GM23248 (cell line): ENCODE data around the gene UBTF. TPM values are rescaled to one million over a fixed set of nuclear protein-coding genes. Genes with fewer than 3 reads are reported as not detected.

Experiments
- DNase-seq: peaks from one replicate; pipeline ENCODE4 v3.0.0-alpha.2; 2015
- H2AFZ ChIP-seq: fragments of 200-600 bp; sonication (generic); 2 replicates; pipeline ENCODE4 v1.6.1; 2016; ENCODE audit warnings: antibody characterized with exemption
- H3F3A ChIP-seq: fragments of 200-600 bp; sonication (generic); 2 replicates; pipeline ENCODE4 v1.6.1; 2016; ENCODE audit warnings: mild to moderate bottlenecking, antibody characterized with exemption, mixed run types; ENCODE audit not compliant: insufficient read depth
- H3K27ac ChIP-seq: fragments of 200-600 bp; sonication (generic); 2 replicates; pipeline ENCODE4 v1.5.1; 2016; ENCODE audit warnings: mild to moderate bottlenecking
- H3K27me3 ChIP-seq: fragments of 200-600 bp; sonication (generic); replicated peaks from 2 replicates; pipeline ENCODE4 v1.6.1; 2016; ENCODE audit warnings: mild to moderate bottlenecking; ENCODE audit not compliant: insufficient read depth
- H3K36me3 ChIP-seq: fragments of 200-600 bp; sonication (generic); 2 replicates; pipeline ENCODE4 v1.6.1; 2016; ENCODE audit warnings: low read depth, mild to moderate bottlenecking
- H3K4me1 ChIP-seq: fragments of 200-600 bp; sonication (generic); 2 replicates; pipeline ENCODE4 v1.6.1; 2016; ENCODE audit warnings: mild to moderate bottlenecking; ENCODE audit not compliant: insufficient read depth
- H3K4me2 ChIP-seq: fragments of 200-600 bp; sonication (generic); one replicate; pipeline ENCODE4 v1.6.1; 2016; ENCODE audit warnings: mild to moderate bottlenecking; ENCODE audit not compliant: unreplicated experiment
- H3K4me3 ChIP-seq: fragments of 200-600 bp; sonication (generic); 2 replicates; pipeline ENCODE4 v1.5.1; 2016; ENCODE audit warnings: mild to moderate bottlenecking
- H3K79me2 ChIP-seq: fragments of 200-600 bp; sonication (generic); 2 replicates; pipeline ENCODE4 v1.6.1; 2016; ENCODE audit warnings: mild to moderate bottlenecking; ENCODE audit not compliant: insufficient read depth
- H3K9ac ChIP-seq: fragments of 200-600 bp; sonication (generic); 2 replicates; pipeline ENCODE4 v1.6.1; 2016; ENCODE audit warnings: mild to moderate bottlenecking
- H3K9me2 ChIP-seq: fragments of 200-600 bp; sonication (generic); 2 replicates; pipeline ENCODE4 v1.6.1; 2016; ENCODE audit warnings: mixed run types, mild to moderate bottlenecking, moderate library complexity; ENCODE audit not compliant: insufficient read depth
- H3K9me3 ChIP-seq: fragments of 200-600 bp; sonication (generic); one replicate; pipeline ENCODE4 v1.6.1; 2017; ENCODE audit warnings: low read depth
- H4K20me1 ChIP-seq: fragments of 200-600 bp; sonication (generic); 2 replicates; pipeline ENCODE4 v1.6.0; 2016; ENCODE audit not compliant: insufficient read depth
- EZH2 ChIP-seq: fragments of 200-600 bp; sonication (generic); IDR thresholded peaks from 2 replicates; pipeline ENCODE4 v1.6.1; 2018; ENCODE audit warnings: antibody characterized with exemption, mild to moderate bottlenecking; ENCODE audit not compliant: insufficient read depth, poor library complexity, severe bottlenecking
- EZH2phosphoT487 ChIP-seq: fragments of 200-600 bp; sonication (generic); IDR thresholded peaks from 2 replicates; pipeline ENCODE4 v1.6.1; 2018; ENCODE audit warnings: antibody characterized with exemption, moderate library complexity, mild to moderate bottlenecking, low read depth; ENCODE audit not compliant: insufficient read depth
- WGBS, 2 experiments: methylation state at CpG; one replicate each; pipeline ENCODE4 v1.1.6; 2015 to 2017; ENCODE audit warnings: low lambda C conversion rate in 2 of 2, low coverage in 1 of 2; ENCODE audit errors: missing lambda C conversion rate in 2 of 2; 5-methylcytosine and 5-hydroxymethylcytosine counted together
- in situ Hi-C: fragments of 300-500 bp; cut with MboI; formaldehyde crosslinking; loops from 2 replicates; pipeline ENCODE4 v1.15.0; 2020
- polyA plus RNA-seq: library from polyadenylated mRNA; unstranded; fragments of >200 nt; fragmentation: Nextera tagmentation; extraction: Ambion mirVana; gene quantifications from 2 replicates; pipeline ENCODE4 v1.2.1, GENCODE V29; 2016
- total RNA-seq: library from RNA; depleted of rRNA; stranded (reverse); fragments of >200 nt; shearing (Covaris generic); gene quantifications from 2 replicates; pipeline ENCODE4 v1.2.3, GENCODE V29; 2014

UBTF gene
- total and polyA plus RNA-seq, 2 experiments from 2014 or later: 48.2 to 62.3 TPM

DNA sequence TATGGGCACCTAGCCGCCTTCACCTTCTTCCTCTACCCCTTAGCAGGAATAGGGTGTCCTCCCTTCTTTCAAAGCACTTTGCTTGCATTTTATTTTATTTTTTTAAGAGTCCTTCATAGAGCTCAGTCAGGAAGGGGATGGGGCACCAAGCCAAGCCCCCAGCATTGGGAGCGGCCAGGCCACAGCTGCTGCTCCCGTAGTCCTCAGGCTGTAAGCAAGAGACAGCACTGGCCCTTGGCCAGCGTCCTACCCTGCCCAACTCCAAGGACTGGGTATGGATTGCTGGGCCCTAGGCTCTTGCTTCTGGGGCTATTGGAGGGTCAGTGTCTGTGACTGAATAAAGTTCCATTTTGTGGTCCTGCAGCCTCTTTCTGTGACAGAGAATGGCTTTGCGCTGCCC, 28.1 kb downstream of the UBTF start:
- Histone ChIP-seq H3K36me3 (peaks cover 21% of the 10 kb centered on the region; the same call in 1 of the 2 replicates), H3K4me2 (no peak overlapping the region), H4K20me1 (no peaks in the 10 kb centered on the region), H3K9ac (no peak overlapping the region), H3K9me2 (no peaks in the 10 kb centered on the region), H3K4me1 (peaks cover 9% of the 10 kb centered on the region), H2AFZ (no peak overlapping the region), H3K79me2 (peaks cover 25% of the 10 kb centered on the region), H3K27ac (no peak overlapping the region), H3K4me3 (no peak overlapping the region), H3K27me3 (no peaks in the 10 kb centered on the region), H3K9me3 (no peaks in the 10 kb centered on the region), H3F3A (peaks cover 20% of the 10 kb centered on the region)
- 61 to 69% methylated on average over 5 of the region's 5 CpGs for WGBS, 2 experiments
- no peak for DNase-seq
- in situ Hi-C loops: no loop called here
- TF ChIP-seq EZH2 (no peak), EZH2phosphoT487 (no peak)

GRCh38 chr17:44190481-44190880, 29.0 kb downstream of the UBTF start:
- H3K4me1 ChIP-seq: peaks cover 13% of the 10 kb centered on the region
- peaks cover 17% of the 10 kb centered on the region; the same call in 1 of the 2 replicates for H3K36me3 ChIP-seq
- peaks cover 30% of the 10 kb centered on the region for H3K79me2 ChIP-seq
- in situ Hi-C loops: no loop called here
- H3F3A ChIP-seq: peaks cover 20% of the 10 kb centered on the region
- H3K4me3 ChIP-seq: no peak overlapping the region
- H3K4me2 ChIP-seq: no peak overlapping the region
- no peaks in the 10 kb centered on the region for H3K27me3 ChIP-seq
- TF ChIP-seq EZH2 (no peak), EZH2phosphoT487 (no peak)
- no peaks in the 10 kb centered on the region for H4K20me1 ChIP-seq
- H3K9me2 ChIP-seq: no peaks in the 10 kb centered on the region
- no peak overlapping the region for H3K9ac ChIP-seq
- DNase-seq: no peak
- no peaks in the 10 kb centered on the region for H3K9me3 ChIP-seq
- no peak overlapping the region for H2AFZ ChIP-seq
- no peak overlapping the region for H3K27ac ChIP-seq
- WGBS, 2 experiments: 91 to 92% methylated on average over 10 of the region's 10 CpGs

DNA sequence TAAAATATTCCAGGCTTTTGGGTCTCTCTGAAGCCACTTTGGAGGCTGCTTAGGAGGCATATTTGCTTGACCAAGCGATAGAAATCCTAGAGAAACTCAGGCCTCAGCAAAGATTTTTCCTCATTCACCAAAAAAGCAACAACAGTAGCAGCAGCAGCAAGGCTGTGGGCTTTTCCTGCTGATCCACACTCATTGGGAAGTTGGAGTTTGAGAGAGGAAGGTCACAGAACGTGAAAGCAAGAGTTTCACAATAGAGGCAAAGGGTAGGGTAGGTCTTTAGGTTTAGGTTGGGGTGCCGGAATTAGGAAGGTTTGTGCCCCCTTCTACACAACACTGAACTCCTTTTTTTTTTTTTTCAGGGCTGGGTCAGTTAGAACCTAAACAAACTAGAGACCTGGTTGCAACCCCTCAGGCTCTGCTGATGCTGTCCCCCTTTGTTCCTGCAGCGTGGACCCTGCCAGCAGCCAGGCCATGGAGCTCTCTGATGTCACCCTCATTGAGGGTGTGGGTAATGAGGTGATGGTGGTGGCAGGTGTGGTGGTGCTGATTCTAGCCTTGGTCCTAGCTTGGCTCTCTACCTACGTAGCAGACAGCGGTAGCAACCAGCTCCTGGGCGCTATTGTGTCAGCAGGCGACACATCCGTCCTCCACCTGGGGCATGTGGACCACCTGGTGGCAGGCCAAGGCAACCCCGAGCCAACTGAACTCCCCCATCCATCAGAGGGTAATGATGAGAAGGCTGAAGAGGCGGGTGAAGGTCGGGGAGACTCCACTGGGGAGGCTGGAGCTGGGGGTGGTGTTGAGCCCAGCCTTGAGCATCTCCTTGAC, 30.7 kb downstream of the UBTF start:
- H3K27ac ChIP-seq: no peak overlapping the region
- peaks cover 6% of the 10 kb centered on the region; the same call in 1 of the 2 replicates for H3K36me3 ChIP-seq
- H3K4me1 ChIP-seq: peaks cover 14% of the 10 kb centered on the region
- peak overlapping the region; percentile 93; the same call in 1 of the 2 replicates for H3K4me3 ChIP-seq
- peaks cover 17% of the 10 kb centered on the region for H3F3A ChIP-seq
- H3K9ac ChIP-seq: peak overlapping the region; percentile 95; the same call in 1 of the 2 replicates
- H4K20me1 ChIP-seq: no peaks in the 10 kb centered on the region
- H3K9me3 ChIP-seq: no peaks in the 10 kb centered on the region
- peak overlapping the region; percentile 76 for H3K4me2 ChIP-seq
- H2AFZ ChIP-seq: no peak overlapping the region
- TF ChIP-seq EZH2phosphoT487: no peak
- no peak for TF ChIP-seq EZH2
- in situ Hi-C loops: no loop called here
- no peaks in the 10 kb centered on the region for H3K27me3 ChIP-seq
- 89% methylated on average over 12 of the region's 12 CpGs for WGBS, 2 experiments
- H3K9me2 ChIP-seq: no peaks in the 10 kb centered on the region
- peaks cover 47% of the 10 kb centered on the region for H3K79me2 ChIP-seq
- no peak for DNase-seq

- H3K9me2 ChIP-seq: no peaks in the 10 kb centered on the region
- peak overlapping the region; percentile 92 for H3K27ac ChIP-seq
- peak; percentile 72 for DNase-seq
- no peak for TF ChIP-seq EZH2
- no peak for TF ChIP-seq EZH2phosphoT487
- peak overlapping the region; percentile 93 for H3K4me3 ChIP-seq
- H3K79me2 ChIP-seq: peaks cover 60% of the 10 kb centered on the region
- WGBS, 2 experiments: 1 to 2% methylated on average over 26 to 32 of the region's 32 CpGs
- peaks cover 6% of the 10 kb centered on the region; the same call in 1 of the 2 replicates for H3K36me3 ChIP-seq
- H3K27me3 ChIP-seq: no peaks in the 10 kb centered on the region
- H3F3A ChIP-seq: peaks cover 13% of the 10 kb centered on the region
- peak overlapping the region; percentile 80 for H2AFZ ChIP-seq
- in situ Hi-C loops: no loop called here
- H3K4me1 ChIP-seq: peaks cover 14% of the 10 kb centered on the region
- peak overlapping the region; percentile 95 for H3K9ac ChIP-seq
- H3K4me2 ChIP-seq: peak overlapping the region; percentile 76
- H3K9me3 ChIP-seq: no peaks in the 10 kb centered on the region
- no peaks in the 10 kb centered on the region for H4K20me1 ChIP-seq
Observed at GRCh38 chr17:44187131-44187899, 32.2 kb downstream of the UBTF start.
